Suprapubic skin (tissue), 4 donors: ENCODE measurements around the gene RBP3.

ENCODE experiments used
- EP300 ChIP-seq: sonication (generic); formaldehyde crosslinking; IDR thresholded peaks from one replicate; pipeline ENCODE4 v1.6.1; 2017; ENCODE audit warnings: antibody characterized with exemption
- POLR2AphosphoS5 ChIP-seq, 3 donors: sonication (generic); formaldehyde crosslinking; IDR thresholded peaks; one replicate each; pipeline ENCODE4 v1.6.1; 2017; ENCODE audit warnings: antibody characterized with exemption in 3 of 3
- TF ChIP-seq, protein P1 (sequence below), 2 donors: fragments of 200-600 bp in 1 of 2; fragments of 450-650 bp in 1 of 2; sonication (generic) in 1 of 2; IDR thresholded peaks; one replicate each; pipeline ENCODE4 v1.5.1; 2016 to 2019; ENCODE audit warnings: antibody characterized with exemption in 2 of 2, mild to moderate bottlenecking in 1 of 2, moderate library complexity in 1 of 2

DNA sequence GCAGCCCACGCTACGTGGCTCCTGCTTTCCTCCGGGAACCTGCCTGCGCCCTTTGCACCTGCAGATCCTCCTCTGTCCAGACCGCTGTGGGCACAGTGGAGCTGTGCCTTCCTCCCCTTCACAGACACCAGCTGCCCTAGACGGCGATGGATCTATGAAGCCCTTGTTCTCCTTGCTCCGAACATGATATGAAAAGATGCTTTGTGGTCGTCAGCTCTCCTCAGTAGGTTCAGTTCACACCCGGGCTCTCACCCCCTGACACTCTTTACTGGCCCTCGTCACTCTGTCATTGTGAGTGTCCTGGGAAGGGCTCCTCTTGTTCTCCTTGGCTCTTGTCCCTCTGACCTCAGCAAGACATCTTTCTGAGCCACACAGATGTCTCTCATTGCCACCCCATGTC, 31.7 kb downstream of the RBP3 start:
- TF ChIP-seq, protein P1, sequence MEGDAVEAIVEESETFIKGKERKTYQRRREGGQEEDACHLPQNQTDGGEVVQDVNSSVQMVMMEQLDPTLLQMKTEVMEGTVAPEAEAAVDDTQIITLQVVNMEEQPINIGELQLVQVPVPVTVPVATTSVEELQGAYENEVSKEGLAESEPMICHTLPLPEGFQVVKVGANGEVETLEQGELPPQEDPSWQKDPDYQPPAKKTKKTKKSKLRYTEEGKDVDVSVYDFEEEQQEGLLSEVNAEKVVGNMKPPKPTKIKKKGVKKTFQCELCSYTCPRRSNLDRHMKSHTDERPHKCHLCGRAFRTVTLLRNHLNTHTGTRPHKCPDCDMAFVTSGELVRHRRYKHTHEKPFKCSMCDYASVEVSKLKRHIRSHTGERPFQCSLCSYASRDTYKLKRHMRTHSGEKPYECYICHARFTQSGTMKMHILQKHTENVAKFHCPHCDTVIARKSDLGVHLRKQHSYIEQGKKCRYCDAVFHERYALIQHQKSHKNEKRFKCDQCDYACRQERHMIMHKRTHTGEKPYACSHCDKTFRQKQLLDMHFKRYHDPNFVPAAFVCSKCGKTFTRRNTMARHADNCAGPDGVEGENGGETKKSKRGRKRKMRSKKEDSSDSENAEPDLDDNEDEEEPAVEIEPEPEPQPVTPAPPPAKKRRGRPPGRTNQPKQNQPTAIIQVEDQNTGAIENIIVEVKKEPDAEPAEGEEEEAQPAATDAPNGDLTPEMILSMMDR (IDR thresholded peaks at IDR 0.05), result no peak
- TF ChIP-seq EP300, result no peak
- no peak for TF ChIP-seq POLR2AphosphoS5 (IDR thresholded peaks at IDR 0.05)
